Measurements from ENCODE around the gene KIN. TPM values are rescaled to one million over a fixed set of nuclear protein-coding genes. Genes with fewer than 3 reads are reported as not detected.
"Not testable (repeated sequence)": the region's sequence is repeated elsewhere in the genome, so short reads cannot be mapped to it uniquely, and the experiment has no call there.

The KIN gene
- total RNA-seq = 10 to 100 TPM; 13.9 to 15.9 TPM

- CTCF ChIA-PET = no interaction called here
- POLR2A ChIA-PET = interaction anchor here (2.8 kb wide), 1 partner anchor 29 kb away, joined by 23 read pairs; the partner anchor contains the start of gene TAF3
Measured at GRCh38 chr10:7787857-7788638, at the start of gene KIN, which contains the start of gene ATP5F1C. TSS of gene KIN (minus strand) at chr10:7787993. CDS start at chr10:7787933, 60 bp downstream. TSS of gene ATP5F1C (plus strand) at chr10:7788177. CDS start at chr10:7788208, 31 bp downstream.

- POLR2A ChIA-PET = no interaction called here
- CTCF ChIA-PET = no interaction called here
Measured at GRCh38 chr10:7836571-7836970, 48.8 kb upstream of the KIN start.

- POLR2A ChIA-PET = no interaction called here
Measured at GRCh38 chr10:7834262-7834661, 46.5 kb upstream of the KIN start.

GRCh38 chr10:7833210-7833609 is 45.4 kb upstream of the KIN start:
- ChIA-PET POLR2A (no interaction called here), CTCF (no interaction called here)

More at GRCh38 chr10:7834262-7834661, 46.5 kb upstream of the KIN start:
- CTCF ChIA-PET = no interaction called here

GRCh38 chr10:7832060-7832459 is 44.3 kb upstream of the KIN start:
- CTCF ChIA-PET = no interaction called here
- POLR2A ChIA-PET = no interaction called here

- ChIA-PET POLR2A (no interaction called here), CTCF (no interaction called here)
Measured at GRCh38 chr10:7829289-7829834, 41.6 kb upstream of the KIN start.

- POLR2A ChIA-PET = no interaction called here
- CTCF ChIA-PET = no interaction called here
Measured at GRCh38 chr10:7826971-7827370, 39.2 kb upstream of the KIN start.

GRCh38 chr10:7824251-7824650 is 36.5 kb upstream of the KIN start:
- CTCF ChIA-PET = no interaction called here
- POLR2A ChIA-PET = no interaction called here

GRCh38 chr10:7819121-7819460 is 31.3 kb upstream of the KIN start:
- POLR2A ChIA-PET = interaction anchor here (3.9 kb wide), 1 partner anchor 31 kb away, joined by 23 read pairs; the partner anchor contains the start of genes ATP5F1C and KIN
- CTCF ChIA-PET = no interaction called here

- ChIA-PET POLR2A (interaction anchor here (0.6 to 3.9 kb wide), 3 partner anchors 19 to 1161 kb away, joined by 3 to 23 read pairs (median 3); partner anchors contain the start of genes ATP5F1C and KIN), CTCF (interaction anchor here (0.9 to 1.4 kb wide), 2 partner anchors 12 to 26 kb away, joined by 3 to 4 read pairs; no protein-coding TSS in a partner anchor)
Measured at GRCh38 chr10:7818295-7819120, 30.7 kb upstream of the KIN start, which contains the start of gene TAF3. TSS of gene TAF3 (plus strand) at chr10:7818505. CDS start at chr10:7818710, 205 bp downstream.

- ChIA-PET POLR2A (interaction anchor here (0.5 to 3.9 kb wide), 5 partner anchors 9 to 1162 kb away, joined by 3 to 23 read pairs (median 4); partner anchors contain the start of genes ATP5F1C and KIN), CTCF (interaction anchor here (0.9 to 1.4 kb wide), 2 partner anchors 12 to 26 kb away, joined by 3 to 4 read pairs; no protein-coding TSS in a partner anchor)
Measured at GRCh38 chr10:7817984-7818294, 30.1 kb upstream of the KIN start.

- ChIA-PET CTCF (interaction anchor here (0.9 to 1.4 kb wide), 2 partner anchors 13 to 26 kb away, joined by 3 to 4 read pairs; no protein-coding TSS in a partner anchor), POLR2A (interaction anchor here (0.5 to 3.9 kb wide), 5 partner anchors 9 to 1162 kb away, joined by 3 to 23 read pairs (median 4); partner anchors contain the start of genes ATP5F1C and KIN)
Measured at GRCh38 chr10:7817576-7817975, 29.8 kb upstream of the KIN start.

GRCh38 chr10:7813481-7813880 is 25.7 kb upstream of the KIN start:
- ChIA-PET POLR2A (interaction anchor here (0.6 kb wide), 1 partner anchor 66 kb away, joined by 3 read pairs; no protein-coding TSS in a partner anchor), CTCF (no interaction called here)

- CTCF ChIA-PET, POLR2A ChIA-PET: not testable (repeated sequence)
Measured at GRCh38 chr10:7811743-7812142, 23.9 kb upstream of the KIN start.

- POLR2A ChIA-PET = no interaction called here
- CTCF ChIA-PET = no interaction called here
Measured at GRCh38 chr10:7811000-7811399, 23.2 kb upstream of the KIN start.

- POLR2A ChIA-PET = no interaction called here
- CTCF ChIA-PET = no interaction called here
Measured at GRCh38 chr10:7810443-7810842, 22.6 kb upstream of the KIN start.

- ChIA-PET POLR2A (interaction anchor here (0.6 to 1.4 kb wide), 2 partner anchors 9 to 880 kb away, joined by 3 to 6 read pairs; no protein-coding TSS in a partner anchor), CTCF (no interaction called here)
Measured at GRCh38 chr10:7808686-7809267, 21.0 kb upstream of the KIN start.

- POLR2A ChIA-PET = no interaction called here
- CTCF ChIA-PET = no interaction called here
Measured at GRCh38 chr10:7804741-7805140, 16.9 kb upstream of the KIN start.

- ChIA-PET CTCF (no interaction called here), POLR2A (no interaction called here)
Measured at GRCh38 chr10:7804216-7804615, 16.4 kb upstream of the KIN start.

- POLR2A ChIA-PET = no interaction called here
- CTCF ChIA-PET = no interaction called here
Measured at GRCh38 chr10:7802606-7803005, 14.8 kb upstream of the KIN start.
